ENCODE measurements around the gene NAV2. TPM values are rescaled to one million over a fixed set of nuclear protein-coding genes. Genes with fewer than 3 reads are reported as not detected.

The NAV2 gene
- total RNA-seq, 1 experiment from 2014 or later: 2.1 TPM

- no peak for TF ChIP-seq REST (IDR thresholded peaks at IDR 0.05; ENCODE audit: low read depth)
Measured at GRCh38 chr11:19712281-19713195, at the start of gene NAV2 (continued).

DNA sequence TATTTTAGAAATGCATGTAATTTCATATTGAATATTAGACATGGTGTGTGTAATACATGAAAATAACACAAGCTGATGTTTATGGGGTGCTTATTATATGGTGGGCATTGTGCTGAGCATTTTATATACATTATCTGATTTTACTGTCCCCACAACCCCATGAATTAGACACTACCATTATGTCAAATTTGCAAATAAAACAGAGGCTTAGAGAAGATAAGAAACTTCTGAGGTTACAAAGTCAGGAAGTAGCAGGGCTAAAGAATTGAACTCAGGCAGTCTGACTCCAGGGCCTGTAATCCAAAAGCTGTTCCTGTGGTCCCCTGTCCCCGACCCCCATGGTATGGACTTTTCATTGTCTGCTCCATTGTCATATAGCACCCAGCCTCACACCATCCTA, 49.4 kb upstream of the NAV2 start:
- TF ChIP-seq POLR2AphosphoS5 (IDR thresholded peaks at IDR 0.05; ENCODE audit: low read depth, low read length) (no peak), SIN3A (IDR thresholded peaks at IDR 0.05; ENCODE audit: low read depth) (no peak), CTCF (IDR thresholded peaks at IDR 0.05 in 2 of 3, conservative IDR thresholded peaks at IDR 0.05 in 1 of 3; ENCODE audit: borderline replicate concordance in 1 of 3, insufficient read depth in 1 of 3, low read depth in 2 of 3, low read length in 2 of 3) (no peak), EZH2 (IDR thresholded peaks at IDR 0.05) (no peak), YY1 (IDR thresholded peaks at IDR 0.05; ENCODE audit: extremely low read depth, insufficient replicate concordance, low read depth, low read length) (no peak), ZFX (IDR thresholded peaks at IDR 0.05) (no peak), POLR2A (IDR thresholded peaks at IDR 0.05; ENCODE audit: borderline replicate concordance, extremely low read depth, insufficient read depth, insufficient read length) (no peak), TCF7L2 (IDR thresholded peaks at IDR 0.05; ENCODE audit: borderline replicate concordance, extremely low read depth, insufficient read depth, insufficient read length) (no peak), SRF (IDR thresholded peaks at IDR 0.05; ENCODE audit: low read depth) (no peak), ZNF274 (IDR thresholded peaks at IDR 0.05; ENCODE audit: low read depth, low read length) (no peak), REST (IDR thresholded peaks at IDR 0.05; ENCODE audit: low read depth) (no peak), FOSL1 (IDR thresholded peaks at IDR 0.05; ENCODE audit: low read depth) (no peak)
- peaks cover 15 to 29% of the 10 kb centered on the region in 2 experiments for H3K4me1 ChIP-seq (ENCODE audit: control insufficient read depth in 1 of 2, insufficient read depth in 2 of 2, low read length in 2 of 2)
- no peak overlapping the region for H3K4me2 ChIP-seq (ENCODE audit: low read length)
- no peaks in the 10 kb centered on the region for H3K27me3 ChIP-seq (ENCODE audit: insufficient read depth, low read length)
- no peak overlapping the region for H3K27ac ChIP-seq (ENCODE audit: low read depth, low read length)
- H3K9ac ChIP-seq (ENCODE audit: low read length): no peak overlapping the region
- ChIA-PET POLR2A (no interaction called here), RAD21 (ENCODE audit: low non-redundant PET in 1 of 2, low total read pairs in 2 of 2, uncharacterized antibody in 2 of 2, unreplicated experiment in 2 of 2) (no interaction called here), CTCF (no interaction called here)
- no peaks in the 10 kb centered on the region; the same call in 1 of the 2 replicates for H3K9me2 ChIP-seq (ENCODE audit: insufficient read depth)
- no peak overlapping the region for H3K4me3 ChIP-seq (replicated peaks in 1 of 2; ENCODE audit: low read depth in 1 of 2, low read length in 2 of 2)
- H3K9me3 ChIP-seq (ENCODE audit: control insufficient read depth in 1 of 2, insufficient read depth in 1 of 2, low read depth in 1 of 2, low read length in 2 of 2): no peaks in the 10 kb centered on the region
- H2AFZ ChIP-seq (ENCODE audit: low read depth, low read length, poor library complexity, severe bottlenecking): no peak overlapping the region
- ATAC-seq (no peak), DNase-seq (ENCODE audit: low read depth, low spot score) (no peak)
- no peaks in the 10 kb centered on the region for H3K36me3 ChIP-seq (ENCODE audit: control insufficient read depth in 1 of 2, insufficient read depth in 2 of 2, low read length in 2 of 2)
- no peaks in the 10 kb centered on the region for H3K79me2 ChIP-seq (ENCODE audit: insufficient read depth, low read length)
- H4K20me1 ChIP-seq (ENCODE audit: insufficient read depth): no peaks in the 10 kb centered on the region
- intact Hi-C loops (cut with micrococcal nuclease): no loop called here
- BruUV-seq (replicated peaks): no TSS peak

Measured in HCT116 (cell line).